Measurements from ENCODE around the gene DTNA.
"Not testable (repeated sequence)": the region's sequence is repeated elsewhere in the genome, so short reads cannot be mapped to it uniquely, and the experiment has no call there.

The DTNA gene

DNA sequence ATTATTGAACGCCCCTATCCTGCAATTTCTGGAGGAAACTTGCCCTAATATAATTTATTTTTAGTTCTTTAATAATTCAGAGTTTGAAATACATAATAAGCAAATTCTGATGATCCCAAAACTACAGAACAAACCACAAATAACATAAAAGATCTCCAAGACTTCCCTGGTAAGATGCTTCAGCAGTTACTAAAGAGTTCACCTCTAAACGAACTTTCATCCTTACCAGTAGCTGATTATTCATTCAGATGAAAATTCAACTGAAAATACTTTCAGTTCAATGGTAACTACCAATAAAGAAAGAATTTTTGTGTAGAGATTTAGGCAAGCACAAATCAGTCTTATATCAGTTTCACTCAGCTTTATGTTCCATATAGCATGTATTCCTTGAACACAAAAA lies 201.0 kb downstream of the DTNA start:
- no peak for DNase-seq

DNA sequence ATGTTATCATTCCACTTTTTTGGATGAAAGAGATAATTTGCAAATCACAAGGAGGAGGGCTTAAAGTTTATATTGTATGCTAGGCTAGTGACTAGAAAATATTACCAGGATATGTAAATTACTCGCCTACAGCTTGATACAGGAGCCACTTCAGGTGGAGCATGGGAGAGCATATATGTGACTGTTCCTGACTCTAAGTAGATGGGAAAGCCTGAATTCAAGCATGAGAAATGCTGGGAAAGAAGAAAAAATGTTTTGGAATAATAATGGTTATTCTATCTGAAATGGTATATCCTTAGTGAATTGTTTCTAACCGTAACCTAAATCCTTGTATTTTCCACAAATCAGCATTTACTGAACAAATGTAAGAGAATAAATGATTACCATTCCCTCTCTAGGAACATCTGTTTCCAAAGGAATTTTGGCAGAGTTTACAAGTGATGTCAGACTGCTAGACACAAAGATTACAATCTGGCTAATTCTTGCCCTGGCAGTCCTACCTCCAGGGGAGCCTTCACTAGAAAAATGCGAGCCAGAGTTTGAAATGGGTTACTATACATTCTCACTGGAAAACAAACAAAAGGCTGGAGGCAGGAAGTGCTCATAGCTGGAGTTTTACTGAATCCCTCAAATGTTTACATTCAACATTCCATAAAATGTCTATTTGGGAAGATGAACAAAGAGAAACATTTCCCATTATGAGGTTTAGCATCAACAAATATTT lies 201.7 kb downstream of the DTNA start:
- DNase-seq: no peak

DNA sequence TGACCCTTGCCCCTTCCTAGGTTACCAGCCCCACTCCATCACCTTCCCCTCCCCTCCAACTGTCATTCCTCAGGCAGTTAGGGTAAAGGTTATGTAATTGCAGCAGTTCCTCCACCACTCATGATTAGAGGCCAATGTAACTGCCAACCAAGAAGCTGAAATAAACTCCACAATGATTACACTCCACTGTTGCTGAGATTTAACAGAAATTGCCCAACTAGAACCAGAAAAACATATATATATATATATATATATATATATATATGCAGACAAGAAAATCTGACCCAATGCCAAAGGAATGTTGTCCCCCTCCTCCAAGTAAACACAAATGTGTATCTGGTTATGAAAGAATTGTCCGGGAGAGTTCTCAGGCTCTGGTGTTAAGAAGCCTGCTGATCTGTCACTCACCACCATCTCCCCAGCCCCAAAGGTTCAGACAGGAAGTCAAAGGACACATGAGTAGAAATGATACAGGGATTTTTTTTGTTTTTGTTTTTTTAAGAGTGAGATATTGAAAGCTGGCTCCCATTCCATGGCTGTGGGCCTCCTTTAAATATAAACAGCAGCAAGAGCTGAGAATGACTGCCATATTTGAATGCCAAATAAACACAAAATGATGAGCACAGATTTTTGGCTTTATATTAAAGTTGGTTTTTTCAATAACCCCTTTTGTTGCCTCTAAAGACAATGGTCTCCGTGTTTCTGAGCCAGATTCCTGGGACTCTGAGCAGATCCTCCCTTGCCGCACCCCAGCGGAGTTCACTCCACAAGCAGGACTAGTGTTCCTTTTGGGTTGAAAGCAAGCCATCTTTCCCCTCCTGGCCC lies 204.0 kb downstream of the DTNA start:
- DNase-seq: no peak

DNA sequence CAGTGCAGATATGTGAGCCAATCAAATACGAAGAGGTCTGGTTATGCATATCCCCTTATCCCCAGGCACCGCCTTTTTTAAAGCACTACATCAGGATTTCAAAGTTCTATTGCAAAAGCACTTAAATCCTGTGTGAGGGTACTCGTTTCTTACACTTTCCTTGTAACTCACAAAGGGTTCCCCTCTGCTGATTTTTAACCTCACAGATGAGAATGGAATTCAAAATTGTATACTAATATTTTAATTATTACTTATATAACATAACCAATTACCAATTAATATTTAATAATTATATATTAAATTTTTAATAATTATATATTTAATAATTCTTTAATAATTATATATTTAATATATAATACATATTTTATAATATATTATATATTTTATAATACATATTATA lies 204.9 kb downstream of the DTNA start:
- no peak for DNase-seq

DNA sequence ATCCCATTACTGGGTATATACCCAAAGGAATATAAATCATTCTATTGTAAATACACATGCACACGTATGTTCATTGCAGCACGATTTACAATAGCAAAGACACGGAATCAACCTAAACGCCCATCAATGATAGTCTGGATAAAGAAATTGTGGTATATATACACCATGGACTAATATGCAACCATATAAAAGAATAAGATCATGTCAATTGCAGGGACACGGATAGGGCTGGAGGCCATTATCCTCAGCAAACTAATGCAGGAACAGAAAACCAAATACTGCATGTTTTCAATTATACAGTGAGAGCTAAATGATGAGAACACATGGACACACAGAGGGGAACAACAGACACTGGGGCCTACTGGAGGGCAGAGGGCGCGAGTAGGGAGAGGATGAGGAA lies 206.4 kb downstream of the DTNA start:
- not testable (repeated sequence) for DNase-seq

DNA sequence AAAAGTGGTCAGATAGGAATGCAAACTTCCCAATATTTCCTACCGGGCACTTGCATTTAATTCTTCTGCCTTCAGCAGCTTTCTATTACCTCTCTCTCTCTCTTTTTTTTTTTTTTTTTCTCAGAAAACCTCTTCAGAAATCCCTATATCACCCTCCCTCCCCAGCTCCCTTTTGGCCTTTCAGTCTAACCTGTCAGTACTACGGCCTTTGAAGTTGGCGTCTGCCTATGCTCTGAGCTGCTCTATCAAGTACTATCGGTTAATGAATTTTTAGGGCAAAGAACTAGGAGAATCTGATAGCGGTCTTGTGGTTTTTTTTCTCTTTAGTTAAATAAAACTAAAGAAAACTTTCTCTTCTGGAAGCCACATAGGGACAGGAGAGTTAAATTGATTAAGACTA lies 208.8 kb downstream of the DTNA start:
- no peak for DNase-seq

DNA sequence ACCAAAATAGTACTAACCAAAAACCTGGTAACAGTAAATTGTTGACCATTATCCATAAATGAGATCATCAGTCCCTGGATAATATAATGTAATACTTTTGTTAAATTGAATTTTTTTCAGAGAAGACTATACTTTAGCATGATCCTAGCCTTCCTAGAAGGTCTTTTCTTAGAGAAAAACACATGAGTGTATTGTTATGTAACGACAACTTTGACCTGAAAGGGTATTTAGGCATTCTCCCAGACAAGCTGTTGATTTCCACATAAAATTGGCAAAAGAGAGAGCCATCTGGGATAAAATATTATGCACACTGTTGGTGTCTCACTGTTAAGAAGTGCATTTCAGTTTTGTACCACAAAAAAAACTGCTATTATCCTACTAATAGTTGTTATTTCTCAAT lies 211.1 kb downstream of the DTNA start:
- no peak for DNase-seq

DNA sequence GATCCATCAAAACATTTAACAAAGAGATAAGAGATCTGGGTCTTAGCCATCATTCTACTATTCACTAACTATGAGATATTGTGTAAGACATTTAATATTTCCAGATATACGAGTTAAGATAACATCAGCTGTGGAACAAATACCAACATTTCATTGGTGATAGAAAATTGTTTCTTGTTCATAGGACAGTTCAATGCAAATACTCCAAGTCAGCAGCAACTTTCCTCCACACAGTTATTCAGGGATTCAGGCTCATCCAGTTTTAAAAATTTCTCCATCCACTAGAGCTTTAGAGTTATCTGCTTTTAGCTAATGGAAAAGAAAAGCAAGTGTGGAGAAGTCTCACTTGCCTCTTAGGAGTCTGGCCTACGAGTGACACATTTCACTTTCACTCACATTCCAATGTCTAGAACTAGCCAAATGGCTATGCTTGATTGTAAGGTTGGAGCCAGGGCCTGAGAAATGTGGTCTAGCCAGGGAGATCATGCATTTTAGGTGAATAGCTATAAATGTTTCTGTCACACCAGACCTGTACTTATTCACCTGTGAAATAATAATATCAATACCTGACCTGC lies 211.8 kb downstream of the DTNA start:
- no peak for DNase-seq

DNA sequence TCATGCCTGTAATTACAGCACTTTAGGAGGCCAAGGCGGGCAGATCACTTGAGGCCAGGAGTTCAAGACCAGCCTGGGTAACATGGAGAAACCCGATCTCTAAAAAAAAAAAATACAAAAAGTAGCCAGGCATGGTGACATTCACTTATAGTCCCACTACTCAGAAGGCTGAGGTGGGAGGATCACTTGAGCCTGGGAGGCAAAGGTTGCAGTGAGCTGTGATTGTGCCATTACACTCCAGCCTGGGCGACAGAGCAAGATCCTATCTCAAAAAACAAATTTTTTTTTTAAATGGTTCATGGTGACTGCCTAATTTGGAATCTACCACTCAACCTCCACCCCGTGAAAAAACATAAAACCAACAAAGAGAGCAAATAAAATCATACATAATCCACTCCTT lies 212.5 kb downstream of the DTNA start:
- DNase-seq: not testable (repeated sequence)

DNA sequence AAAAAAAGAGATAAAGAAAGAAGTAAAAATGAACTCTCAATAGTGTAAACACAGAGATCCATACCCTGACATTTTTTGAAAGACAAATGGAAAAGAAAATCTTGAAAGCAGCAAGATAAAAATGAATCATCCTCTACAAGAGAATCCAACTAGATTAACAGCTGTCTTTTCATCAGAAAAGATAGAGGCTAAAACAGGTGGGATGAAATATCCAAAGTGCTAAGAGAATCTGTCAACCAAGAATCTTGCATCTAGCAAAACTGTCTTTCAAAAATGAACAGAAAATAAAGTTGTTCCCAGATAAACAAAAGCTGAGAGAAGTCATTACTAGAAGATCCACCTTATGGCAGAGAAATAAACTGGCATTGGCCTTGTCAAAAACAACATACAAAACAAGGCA lies 213.8 kb downstream of the DTNA start:
- no peak for DNase-seq

DNA sequence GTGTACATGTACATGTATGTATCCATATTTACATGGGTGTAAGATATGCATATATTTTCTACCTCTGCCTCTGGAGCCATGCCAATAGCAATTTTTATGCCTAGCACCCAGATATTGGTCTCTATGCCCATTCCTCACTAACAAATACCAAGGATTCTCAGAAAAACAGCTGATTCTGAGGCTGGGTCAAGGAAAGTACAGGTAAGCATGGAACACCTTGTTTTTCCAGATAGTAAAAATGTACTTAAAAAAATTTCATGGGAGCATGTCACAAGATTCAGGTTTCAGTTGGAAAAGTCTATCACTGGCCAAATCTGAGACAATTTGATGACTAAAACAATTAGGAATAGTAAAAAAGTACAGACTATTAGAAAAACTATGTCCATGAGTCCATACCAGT lies 216.6 kb downstream of the DTNA start:
- DNase-seq: no peak

DNA sequence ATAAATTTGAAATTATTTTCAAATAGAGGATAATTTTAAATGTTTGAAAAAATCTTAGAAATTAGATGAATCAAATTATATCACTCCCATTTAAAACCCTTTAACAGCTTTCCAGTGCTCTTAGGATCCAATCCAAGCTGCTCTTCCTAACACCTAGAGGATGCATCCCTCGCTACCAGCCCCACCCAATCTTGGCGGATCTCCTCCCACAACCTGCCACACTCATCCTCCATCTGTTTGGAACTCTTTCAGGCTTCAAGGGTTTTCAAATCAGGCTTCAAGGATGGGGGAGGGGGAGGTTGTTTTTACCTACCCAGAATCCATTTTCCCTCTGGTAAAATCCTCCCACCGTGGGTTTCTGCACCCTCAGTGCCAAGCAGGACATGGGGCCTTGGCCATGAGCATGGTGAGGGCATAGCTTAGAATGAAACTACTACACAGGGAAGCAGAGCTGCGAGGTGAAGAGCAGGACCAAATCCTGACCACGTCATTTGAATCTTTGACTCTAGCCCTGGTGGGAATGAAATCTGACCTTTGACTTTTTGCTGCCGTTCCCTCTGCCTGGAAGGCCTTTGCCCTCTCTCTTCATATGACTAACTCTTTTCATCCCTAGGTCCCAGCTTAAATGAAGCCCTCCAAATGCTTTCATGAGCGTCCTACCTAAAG lies 218.1 kb downstream of the DTNA start:
- DNase-seq: no peak

DNA sequence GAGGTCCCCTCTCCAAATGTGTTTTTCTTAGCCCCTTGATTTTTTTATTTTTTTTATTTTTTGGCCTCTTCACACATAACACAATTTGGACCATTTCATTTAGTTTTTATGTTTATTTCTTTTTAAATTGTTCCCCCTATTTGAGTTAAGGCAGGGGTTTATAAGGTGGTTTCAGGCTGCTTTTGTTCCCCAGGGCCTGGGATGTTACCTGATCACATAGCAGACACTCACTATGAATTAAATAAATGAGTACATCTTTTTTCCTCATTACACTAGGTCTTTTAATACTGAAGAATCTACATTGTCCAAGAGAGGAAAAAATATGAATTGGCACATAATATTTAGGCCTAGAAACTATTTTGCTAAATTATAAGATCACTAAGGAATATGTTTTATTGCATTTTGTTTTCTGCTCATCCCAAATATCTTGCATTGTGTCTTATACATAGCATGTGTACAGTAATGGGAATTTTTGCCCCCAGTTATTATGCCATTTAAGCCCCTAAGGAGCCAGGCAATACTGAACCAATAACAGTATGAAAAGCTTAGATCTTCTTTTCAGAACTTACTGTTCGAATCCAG lies 218.7 kb downstream of the DTNA start:
- DNase-seq: no peak

DNA sequence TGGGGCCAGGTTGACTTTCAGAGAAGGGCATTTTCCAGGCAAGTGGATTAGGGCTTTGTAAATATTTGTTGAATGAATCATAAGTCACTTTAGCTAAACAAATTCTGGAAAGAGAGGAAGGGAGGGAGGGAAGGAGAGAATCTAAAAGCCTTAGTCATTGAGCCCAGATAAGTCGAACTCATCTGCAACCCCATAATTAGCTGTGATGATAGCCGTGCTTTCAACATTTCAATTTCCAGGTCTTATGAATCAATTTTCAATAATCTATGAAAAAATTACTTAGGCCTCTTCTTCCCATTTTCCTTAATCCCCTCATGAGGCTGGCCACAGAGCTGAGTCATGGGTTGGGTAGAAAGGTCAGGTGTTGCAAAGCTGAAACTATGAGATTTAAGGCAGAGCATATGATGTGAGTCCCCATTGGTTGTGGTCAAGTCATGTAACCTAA lies 219.3 kb downstream of the DTNA start:
- DNase-seq: no peak

DNA sequence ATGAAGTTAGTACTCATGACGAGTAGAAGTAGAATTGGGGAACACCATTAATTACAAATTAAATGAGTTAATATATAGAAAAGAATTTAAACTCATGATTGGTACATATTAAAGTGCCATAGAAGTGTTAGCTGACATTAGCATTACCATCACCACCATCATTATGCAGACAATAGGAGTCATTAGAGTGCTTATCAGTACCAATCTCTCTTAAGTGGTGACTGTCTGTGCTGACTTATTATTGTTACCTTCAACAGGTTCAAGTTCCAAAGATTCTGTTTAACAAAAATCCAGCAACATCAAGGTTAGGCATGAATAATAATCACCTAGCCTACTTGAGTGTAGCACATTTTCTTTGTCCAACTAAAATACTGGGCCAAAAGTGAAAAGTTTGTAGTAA lies 222.3 kb downstream of the DTNA start:
- no peak for DNase-seq

DNA sequence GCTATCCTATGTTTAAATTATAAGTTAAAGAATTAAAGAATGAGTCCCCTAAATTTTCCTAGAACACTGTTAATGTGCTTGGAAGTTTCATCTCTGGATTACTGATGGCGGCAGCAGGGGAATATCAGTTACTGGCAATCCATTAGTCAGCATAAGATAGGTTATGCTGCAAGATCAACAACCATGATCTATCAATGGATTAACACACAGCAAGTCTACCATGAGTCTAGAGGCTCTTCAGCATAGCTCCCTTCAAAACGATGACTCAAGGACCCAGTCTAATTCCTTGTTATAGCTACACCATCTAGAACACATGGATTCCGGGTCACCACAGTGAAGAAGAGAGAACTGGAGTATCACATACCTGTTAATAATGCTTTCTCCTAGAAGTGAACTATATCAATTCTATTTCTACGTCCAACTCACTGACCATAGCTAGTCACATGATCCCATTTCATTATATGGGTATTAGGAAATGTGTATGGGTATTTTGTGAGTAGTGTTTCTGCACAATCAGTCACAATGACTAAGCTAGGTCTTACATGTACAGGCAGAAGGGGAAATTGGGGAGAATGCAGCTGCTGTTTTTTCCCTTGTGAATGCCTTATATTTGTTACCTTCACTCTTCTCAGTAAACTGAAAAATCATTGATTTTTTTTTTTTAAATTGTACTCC lies 222.8 kb downstream of the DTNA start:
- no peak for DNase-seq

DNA sequence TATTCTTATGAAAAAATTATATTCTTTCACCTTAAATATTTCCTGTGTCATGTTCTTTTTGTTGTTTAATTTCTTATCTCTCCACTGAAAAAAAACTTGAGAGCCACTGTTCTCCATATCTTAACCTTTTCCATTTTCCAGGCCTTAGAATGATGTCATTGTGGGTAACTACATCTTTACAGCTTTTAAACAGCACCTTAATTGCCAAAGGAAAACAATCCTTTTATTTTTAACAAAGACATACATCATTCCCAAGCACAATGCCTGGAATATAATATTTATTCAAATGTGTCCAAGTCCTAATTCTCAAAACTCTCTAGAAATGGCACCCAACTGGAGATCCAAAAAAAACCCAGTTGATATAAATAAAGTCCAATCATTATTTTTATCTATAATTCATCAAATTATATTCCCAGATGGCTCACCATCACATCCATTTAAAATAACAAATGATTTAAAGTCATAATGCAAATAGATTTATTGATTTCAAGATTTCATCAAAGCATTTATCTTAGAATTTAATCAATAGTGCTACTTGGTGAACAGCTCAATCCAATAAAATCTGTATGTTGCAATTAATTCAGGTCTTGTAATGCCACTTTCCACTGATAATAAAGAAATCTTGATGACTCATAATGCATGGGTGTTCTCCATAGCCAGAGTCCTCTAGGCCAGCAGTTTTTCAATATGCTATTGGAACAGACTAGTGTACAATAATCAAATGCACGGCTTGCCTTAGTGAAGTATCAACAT lies 224.0 kb downstream of the DTNA start:
- no peak for DNase-seq

DNA sequence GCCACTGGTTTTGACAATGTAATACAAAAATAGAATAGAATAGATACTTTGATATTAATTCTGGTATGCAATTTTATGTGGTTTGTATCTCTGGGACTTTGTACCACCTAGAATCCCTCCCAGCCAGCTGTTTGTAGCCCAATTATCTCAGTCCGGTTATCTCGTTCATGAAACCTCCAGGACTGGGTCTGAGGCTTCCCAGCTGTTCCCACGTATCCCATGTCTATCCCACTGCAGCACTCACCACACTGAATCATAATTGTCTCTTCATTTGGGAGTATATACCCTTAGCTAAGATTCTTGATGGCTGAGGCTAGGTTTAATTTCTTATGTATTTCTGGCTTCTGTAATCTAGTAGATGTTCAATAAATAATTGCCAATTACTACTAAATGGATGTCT lies 226.7 kb downstream of the DTNA start:
- no peak for DNase-seq

DNA sequence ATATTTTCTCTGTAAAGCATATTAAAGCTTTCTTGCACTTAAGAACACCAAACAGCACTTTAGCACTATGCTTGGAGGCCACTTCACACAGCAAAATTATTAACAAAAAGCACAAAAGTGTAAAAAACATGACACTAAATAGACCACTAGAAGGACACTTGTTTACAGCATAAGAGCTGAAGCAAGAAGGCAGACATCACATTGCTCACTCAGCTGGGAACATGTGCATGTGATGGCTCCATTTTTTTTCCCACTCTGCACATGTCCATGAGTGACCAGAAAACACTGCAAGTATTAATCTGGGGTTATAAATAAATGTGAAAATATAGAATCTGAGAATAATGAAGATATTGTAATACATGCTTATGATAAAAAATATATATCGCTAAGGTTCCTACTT lies 228.0 kb downstream of the DTNA start:
- no peak for DNase-seq
